Adipocyte (in vitro differentiated cells): ENCODE measurements around the gene GRK1.
"Not testable (repeated sequence)": the region's sequence is repeated elsewhere in the genome, so short reads cannot be mapped to it uniquely, and the experiment has no call there.

Experiments used
- DNase-seq: peaks from one replicate; pipeline ENCODE4 v3.0.0-alpha.2; 2015; ENCODE audit warnings: low read depth
- H3K27me3 ChIP-seq: replicated peaks from 2 replicates; pipeline ENCODE4 v1.7.0; 2013; ENCODE audit warnings: mild to moderate bottlenecking, low read length, moderate library complexity; ENCODE audit not compliant: control insufficient read depth, insufficient read depth
- H3K36me3 ChIP-seq: 2 replicates; pipeline ENCODE4 v1.7.0; 2013; ENCODE audit warnings: low read length, mild to moderate bottlenecking, moderate library complexity; ENCODE audit not compliant: control insufficient read depth, insufficient read depth, severe bottlenecking
- H3K4me1 ChIP-seq: 2 replicates; pipeline ENCODE4 v1.7.0; 2013; ENCODE audit warnings: mild to moderate bottlenecking, low read length, moderate library complexity; ENCODE audit not compliant: control insufficient read depth, insufficient read depth
- H3K4me3 ChIP-seq: 2 replicates; pipeline ENCODE4 v1.7.0; 2013; ENCODE audit warnings: mild to moderate bottlenecking, low read length, moderate library complexity
- H3K9ac ChIP-seq: 2 replicates; pipeline ENCODE4 v1.7.0; 2013; ENCODE audit warnings: mild to moderate bottlenecking, low read length, moderate library complexity
- H3K9me3 ChIP-seq: 2 replicates; pipeline ENCODE4 v1.7.0; 2013; ENCODE audit warnings: mild to moderate bottlenecking, low read length, moderate library complexity; ENCODE audit not compliant: control insufficient read depth

GRK1 gene

GRCh38 chr13:113666951-113667701 lies at the start of gene GRK1:
GRK1 (plus strand) TSS chr13:113667219; CDS start chr13:113667387, 168 bp downstream.
- H3K4me1 ChIP-seq: no peaks in the 10 kb centered on the region
- no peak for DNase-seq
- no peak within 1 kb of the TSS for H3K9ac ChIP-seq
- no peak within 1 kb of the TSS for H3K4me3 ChIP-seq
- H3K27me3 ChIP-seq: peaks cover 23% of the 10 kb centered on the region
- no peaks in the 10 kb centered on the region for H3K36me3 ChIP-seq
- H3K9me3 ChIP-seq: peaks cover 7% of the 10 kb centered on the region

GRCh38 chr13:113617961-113618360 lies 49.1 kb upstream of the GRK1 start:
- H3K9ac ChIP-seq: no peak overlapping the region
- DNase-seq: no peak
- H3K36me3 ChIP-seq: no peaks in the 10 kb centered on the region
- H3K4me1 ChIP-seq: no peaks in the 10 kb centered on the region
- H3K27me3 ChIP-seq: no peaks in the 10 kb centered on the region
- H3K9me3 ChIP-seq: no peaks in the 10 kb centered on the region
- H3K4me3 ChIP-seq: no peak overlapping the region

GRCh38 chr13:113618455-113618854 lies 48.6 kb upstream of the GRK1 start:
- no peak for DNase-seq
- Histone ChIP-seq H3K9me3 (no peaks in the 10 kb centered on the region), H3K27me3 (no peaks in the 10 kb centered on the region), H3K36me3 (no peaks in the 10 kb centered on the region), H3K9ac (no peak overlapping the region), H3K4me1 (no peaks in the 10 kb centered on the region), H3K4me3 (no peak overlapping the region)

GRCh38 chr13:113620036-113620796 lies 46.8 kb upstream of the GRK1 start:
- H3K9me3 ChIP-seq: no peaks in the 10 kb centered on the region
- H3K36me3 ChIP-seq: peaks cover 5% of the 10 kb centered on the region
- no peaks in the 10 kb centered on the region for H3K4me1 ChIP-seq
- H3K27me3 ChIP-seq: no peaks in the 10 kb centered on the region
- H3K9ac ChIP-seq: no peak overlapping the region
- no peak for DNase-seq
- H3K4me3 ChIP-seq: no peak overlapping the region

- H3K4me1 ChIP-seq: no peaks in the 10 kb centered on the region
- no peak overlapping the region for H3K9ac ChIP-seq
- DNase-seq: no peak
- no peaks in the 10 kb centered on the region for H3K27me3 ChIP-seq
- peaks cover 5% of the 10 kb centered on the region for H3K36me3 ChIP-seq
- no peaks in the 10 kb centered on the region for H3K9me3 ChIP-seq
- H3K4me3 ChIP-seq: no peak overlapping the region
These were observed 46.0 kb upstream of the GRK1 start for GRCh38 chr13:113621046-113621445.

GRCh38 chr13:113621498-113621897 lies 45.5 kb upstream of the GRK1 start:
- H3K4me3 ChIP-seq, H3K36me3 ChIP-seq, H3K4me1 ChIP-seq, H3K9ac ChIP-seq, DNase-seq, H3K9me3 ChIP-seq, H3K27me3 ChIP-seq: not testable (repeated sequence)

GRCh38 chr13:113621986-113622550 lies 45.0 kb upstream of the GRK1 start:
- not testable (repeated sequence) for H3K36me3 ChIP-seq, DNase-seq

GRCh38 chr13:113622791-113623490 lies 44.1 kb upstream of the GRK1 start:
- no peaks in the 10 kb centered on the region for H3K9me3 ChIP-seq
- no peak overlapping the region for H3K4me3 ChIP-seq
- DNase-seq: no peak
- H3K27me3 ChIP-seq: no peaks in the 10 kb centered on the region
- peaks cover 5% of the 10 kb centered on the region for H3K36me3 ChIP-seq
- no peak overlapping the region for H3K9ac ChIP-seq
- H3K4me1 ChIP-seq: no peaks in the 10 kb centered on the region

More at GRCh38 chr13:113621986-113622550, 45.0 kb upstream of the GRK1 start:
- not testable (repeated sequence) for H3K9me3 ChIP-seq, H3K27me3 ChIP-seq, H3K4me1 ChIP-seq, H3K9ac ChIP-seq, H3K4me3 ChIP-seq

- H3K9ac ChIP-seq: no peak overlapping the region
- no peaks in the 10 kb centered on the region for H3K4me1 ChIP-seq
- H3K4me3 ChIP-seq: no peak overlapping the region
- no peaks in the 10 kb centered on the region for H3K9me3 ChIP-seq
- no peak for DNase-seq
- peaks cover 11% of the 10 kb centered on the region for H3K36me3 ChIP-seq
- no peaks in the 10 kb centered on the region for H3K27me3 ChIP-seq
These were observed 43.4 kb upstream of the GRK1 start for GRCh38 chr13:113623491-113624234.

GRCh38 chr13:113624235-113624587 lies 42.8 kb upstream of the GRK1 start:
- Histone ChIP-seq H3K9me3 (no peaks in the 10 kb centered on the region), H3K36me3 (peaks cover 12% of the 10 kb centered on the region), H3K27me3 (no peaks in the 10 kb centered on the region), H3K9ac (no peak overlapping the region), H3K4me1 (no peaks in the 10 kb centered on the region), H3K4me3 (no peak overlapping the region)
- DNase-seq: no peak
